ENCODE results near the gene SCARF1.

SCARF1 gene

DNA sequence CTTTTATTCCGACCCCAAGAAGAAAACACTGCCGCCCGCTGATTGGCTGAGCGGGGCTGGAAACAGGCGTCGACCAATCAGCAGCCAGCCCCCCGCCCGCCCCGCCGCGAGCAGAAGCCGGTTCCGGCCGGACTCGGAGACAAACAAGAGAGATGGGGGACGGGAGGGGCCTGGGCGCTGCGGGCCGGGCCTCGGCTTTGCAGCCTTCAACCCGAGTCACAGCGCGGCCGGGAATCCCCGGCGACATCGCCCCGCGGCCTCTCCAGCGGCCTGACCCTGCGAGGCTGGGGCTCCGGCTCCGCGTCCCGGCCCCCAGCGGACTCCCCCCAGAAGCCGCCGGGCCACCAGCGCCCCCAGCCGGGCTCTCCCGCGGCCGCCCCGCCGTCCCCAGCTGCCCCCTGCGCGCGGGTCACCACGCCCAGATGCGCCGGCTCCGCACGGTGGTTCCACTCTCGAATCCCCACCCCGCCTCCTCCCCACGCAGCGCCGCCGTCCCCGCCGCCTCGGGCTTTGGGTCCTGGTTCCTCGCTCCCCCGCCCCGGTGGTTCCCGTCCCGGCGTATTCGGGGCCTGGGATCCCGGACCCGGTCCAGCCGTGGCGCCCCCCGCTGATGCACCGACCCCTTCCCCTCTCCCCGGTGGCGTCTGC lies 16.6 kb downstream of the SCARF1 start:
- peak; percentile 79 for ATAC-seq (replicated peaks)
- Mint-ChIP-seq H3K27ac (peak overlapping the region; percentile 98 to 99), H3K4me3 (peak overlapping the region; percentile 98 to 100), H3K4me1 (ENCODE audit: low read depth in 2 of 2) (peaks cover 10 to 14% of the 10 kb centered on the region in 2 donors), H3K36me3 (ENCODE audit: insufficient read depth) (peaks cover 21% of the 10 kb centered on the region), H3K9me3 (no peaks in the 10 kb centered on the region), H3K27me3 (peaks cover 6 to 19% of the 10 kb centered on the region in 2 donors)
- DNase-seq, result peak; percentile 82 to 85 (median 82)

DNA sequence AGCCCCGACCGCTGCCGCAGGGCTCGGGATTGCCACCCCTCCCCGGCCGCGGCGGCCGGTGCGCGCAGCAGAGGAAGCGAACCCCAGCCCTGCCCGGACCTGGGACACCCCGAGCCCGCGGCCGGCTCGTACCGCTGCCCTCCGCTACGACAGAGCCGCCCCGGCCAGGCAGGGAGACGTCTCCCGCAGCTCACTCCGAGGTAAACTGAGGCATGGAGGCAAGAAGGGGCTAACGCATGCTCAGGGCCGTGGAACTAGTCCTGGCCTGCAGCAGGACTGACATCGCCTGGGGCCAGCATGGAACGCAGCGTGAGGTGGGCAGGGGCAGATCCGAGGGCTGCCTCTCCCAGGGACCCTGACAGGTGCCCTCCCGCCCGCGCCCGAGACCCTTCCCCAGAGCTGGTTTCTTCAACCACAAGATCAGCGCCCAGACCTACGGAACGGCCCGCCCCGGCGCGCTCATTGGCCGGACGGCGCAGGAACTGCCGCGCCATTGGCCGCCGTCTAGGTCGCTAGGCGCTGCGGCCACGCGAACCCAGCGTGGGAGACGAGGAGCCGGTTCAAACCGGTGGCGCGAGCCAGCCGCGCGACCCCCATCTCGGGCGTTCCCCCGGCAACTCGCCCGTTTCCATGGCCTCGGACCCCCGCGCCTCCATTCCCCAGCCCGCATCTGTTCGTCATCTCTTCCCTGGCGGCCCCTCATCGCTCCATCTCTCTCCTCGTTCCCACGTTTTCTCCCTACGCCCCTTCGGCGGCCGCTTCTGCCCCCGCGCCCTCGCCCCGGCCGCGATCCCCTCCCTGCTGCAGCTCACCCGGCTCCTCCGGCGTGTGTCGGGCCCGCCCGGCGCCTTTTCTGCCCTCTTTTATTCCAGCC lies 17.3 kb downstream of the SCARF1 start, which contains the start of gene SLC43A2:
TSS of gene SLC43A2 (minus strand) at position 853 of the 874 bp plus-strand sequence. CDS start 960 bp downstream, outside the sequence.
- ATAC-seq (replicated peaks), result peak; percentile 69
- H3K4me3 Mint-ChIP-seq, result peak within 1 kb of the TSS; percentile 98 to 100
- H3K27me3 Mint-ChIP-seq, result peaks cover 6 to 19% of the 10 kb centered on the region in 2 donors
- peaks cover 10 to 14% of the 10 kb centered on the region in 2 donors for H3K4me1 Mint-ChIP-seq (ENCODE audit: low read depth in 2 of 2)
- H3K36me3 Mint-ChIP-seq (ENCODE audit: insufficient read depth), result peaks cover 21% of the 10 kb centered on the region
- peak within 1 kb of the TSS; percentile 98 to 99 for H3K27ac Mint-ChIP-seq
- H3K9me3 Mint-ChIP-seq, result no peaks in the 10 kb centered on the region
- peak; percentile 58 to 64 (median 62) for DNase-seq

DNA sequence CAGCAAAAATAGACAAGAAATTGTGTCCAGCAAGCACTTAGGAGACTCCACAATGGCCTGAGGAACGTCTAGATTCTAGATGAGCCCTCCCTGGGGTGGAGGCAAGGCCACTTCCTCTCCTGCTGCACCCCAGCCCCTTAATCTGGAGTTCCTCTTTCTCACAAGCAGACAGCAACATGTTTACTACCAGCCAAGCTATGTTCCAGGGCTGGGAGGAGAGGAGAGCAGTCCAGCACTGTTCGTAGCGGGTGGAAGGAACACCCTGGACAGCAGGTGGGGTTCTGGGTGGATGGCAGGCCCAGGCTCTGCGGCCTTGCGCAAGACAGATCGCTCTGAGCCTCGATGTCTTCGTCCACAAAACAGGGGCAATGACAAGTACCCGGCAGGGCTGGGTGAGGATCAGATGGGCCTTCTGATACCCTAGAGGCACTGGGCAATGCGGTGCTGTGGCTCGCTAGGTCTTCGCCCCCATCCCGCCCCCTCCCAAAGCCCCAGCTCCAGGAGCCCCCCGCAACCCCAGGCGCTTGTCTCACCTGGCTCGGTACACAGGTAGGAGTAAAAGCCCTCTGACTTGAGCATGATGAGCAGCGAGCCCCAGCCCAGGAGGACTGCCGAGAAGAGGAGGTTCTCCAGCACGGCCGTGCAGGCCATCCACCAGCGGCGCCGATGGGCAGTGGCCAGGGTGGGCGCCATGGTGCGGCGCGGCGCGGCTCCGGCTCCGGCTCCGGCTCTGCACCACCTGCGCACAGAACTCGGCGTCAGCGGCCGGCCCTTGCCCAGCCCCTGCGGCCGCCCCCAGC lies 18.1 kb downstream of the SCARF1 start:
- ATAC-seq (replicated peaks) (no peak), DNase-seq (no peak)
- Mint-ChIP-seq H3K36me3 (ENCODE audit: insufficient read depth) (peaks cover 21% of the 10 kb centered on the region), H3K9me3 (no peaks in the 10 kb centered on the region), H3K27ac (no peak overlapping the region), H3K4me1 (ENCODE audit: low read depth in 2 of 2) (peaks cover 10 to 14% of the 10 kb centered on the region in 2 donors), H3K27me3 (peaks cover 6 to 19% of the 10 kb centered on the region in 2 donors), H3K4me3 (peak overlapping the region; percentile 98 to 100)

DNA sequence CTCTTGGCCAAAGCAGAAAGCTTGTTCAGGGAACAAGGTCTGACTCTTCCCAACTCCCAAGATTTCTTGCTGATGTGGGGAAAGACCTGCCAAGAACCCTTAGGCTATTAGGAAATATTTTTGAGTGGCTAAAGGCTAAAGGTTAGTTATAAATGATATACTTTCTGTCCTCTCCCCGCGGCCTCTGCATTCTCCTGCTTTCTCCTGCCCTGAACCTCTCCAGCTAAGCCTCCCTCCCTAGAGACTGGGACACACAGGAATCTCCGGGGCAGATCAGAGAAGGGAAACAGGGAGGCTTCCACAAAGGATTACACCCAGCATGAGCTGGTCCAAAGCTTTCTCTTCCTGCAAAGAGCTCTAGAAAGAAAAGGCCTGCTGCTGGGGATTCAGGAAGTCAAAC lies 19.2 kb downstream of the SCARF1 start:
- peaks cover 21% of the 10 kb centered on the region for H3K36me3 Mint-ChIP-seq (ENCODE audit: insufficient read depth)
- peaks cover 6 to 19% of the 10 kb centered on the region in 2 donors for H3K27me3 Mint-ChIP-seq
- no peaks in the 10 kb centered on the region for H3K9me3 Mint-ChIP-seq
- H3K4me3 Mint-ChIP-seq, result peak overlapping the region; percentile 76 to 100
- H3K27ac Mint-ChIP-seq, result no peak overlapping the region
- DNase-seq (no peak), ATAC-seq (replicated peaks) (no peak)
- H3K4me1 Mint-ChIP-seq (ENCODE audit: low read depth in 2 of 2), result peaks cover 10 to 14% of the 10 kb centered on the region in 2 donors

DNA sequence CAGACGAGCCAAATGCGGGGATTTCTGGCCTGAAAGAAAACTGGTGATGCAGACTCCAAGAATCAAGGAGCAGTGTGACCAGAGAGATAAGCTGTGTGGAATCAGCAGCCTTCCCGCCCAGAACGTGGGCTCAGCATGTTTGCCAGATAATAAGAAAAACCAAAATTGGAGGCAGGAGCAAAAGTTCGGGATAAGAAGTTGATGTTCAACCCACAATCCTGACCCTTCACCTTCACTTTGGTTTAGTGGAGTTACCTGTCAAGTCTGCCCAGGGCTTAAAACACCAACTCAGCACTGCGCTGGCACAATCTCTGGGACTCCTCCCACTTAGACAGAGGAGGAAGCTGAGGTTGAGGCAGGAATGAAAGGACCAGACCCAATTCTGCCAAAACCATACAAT lies 20.0 kb downstream of the SCARF1 start:
- H3K9me3 Mint-ChIP-seq, result no peaks in the 10 kb centered on the region
- no peak overlapping the region for H3K4me3 Mint-ChIP-seq
- H3K27me3 Mint-ChIP-seq, result peaks cover 6 to 19% of the 10 kb centered on the region in 2 donors
- peaks cover 21% of the 10 kb centered on the region for H3K36me3 Mint-ChIP-seq (ENCODE audit: insufficient read depth)
- DNase-seq (no peak), ATAC-seq (replicated peaks) (no peak)
- H3K27ac Mint-ChIP-seq, result no peak overlapping the region
- H3K4me1 Mint-ChIP-seq (ENCODE audit: low read depth in 2 of 2), result peaks cover 10 to 14% of the 10 kb centered on the region in 2 donors

DNA sequence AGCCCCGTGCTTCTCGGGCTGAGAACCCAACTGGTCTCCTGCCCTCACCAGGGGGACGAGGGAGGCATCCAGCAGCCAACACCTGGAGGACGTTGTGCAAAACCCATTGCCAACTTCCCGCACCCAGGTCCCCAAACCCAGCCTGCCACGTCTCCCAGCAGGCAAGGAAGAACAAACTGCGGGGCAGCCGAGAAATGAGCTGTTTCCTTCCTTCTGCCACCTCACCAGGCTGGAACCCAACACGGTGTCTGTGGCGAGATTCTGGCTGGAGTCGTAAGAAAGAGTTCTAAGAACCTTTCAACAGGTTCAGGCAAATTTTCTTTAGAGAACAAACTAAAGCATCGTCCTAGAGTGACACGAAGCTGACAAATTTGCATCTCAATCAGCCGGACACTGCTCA lies 20.5 kb downstream of the SCARF1 start:
- Mint-ChIP-seq H3K9me3 (no peaks in the 10 kb centered on the region), H3K4me3 (no peak overlapping the region), H3K4me1 (ENCODE audit: low read depth in 2 of 2) (peaks cover 8 to 11% of the 10 kb centered on the region in 2 donors), H3K27me3 (peaks cover 6 to 19% of the 10 kb centered on the region in 2 donors), H3K27ac (no peak overlapping the region), H3K36me3 (ENCODE audit: insufficient read depth) (peaks cover 18% of the 10 kb centered on the region)
- DNase-seq (no peak), ATAC-seq (replicated peaks) (no peak)

DNA sequence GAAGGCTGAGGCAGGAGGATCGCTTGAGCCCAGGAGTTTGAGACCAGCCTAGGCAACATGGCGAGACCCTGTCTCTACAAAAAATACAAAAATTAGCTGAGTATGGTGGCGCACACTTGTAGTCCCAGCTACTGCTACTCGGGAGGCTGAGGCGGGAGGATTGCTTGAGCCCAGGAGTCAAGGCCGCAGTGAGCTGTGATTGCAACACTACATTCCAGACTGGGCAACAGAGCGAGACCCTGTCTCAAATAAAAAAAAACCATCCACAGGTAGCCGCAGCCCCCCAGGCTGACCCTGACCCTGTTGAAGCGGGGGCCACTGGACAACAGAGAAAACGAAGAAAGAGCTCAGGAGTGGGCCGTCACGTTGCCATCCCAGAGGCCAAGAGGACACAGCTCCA lies 20.9 kb downstream of the SCARF1 start:
- ATAC-seq (replicated peaks), result no peak
- H3K27ac Mint-ChIP-seq, result no peak overlapping the region
- no peak for DNase-seq
- H3K9me3 Mint-ChIP-seq, result no peaks in the 10 kb centered on the region
- no peak overlapping the region for H3K4me3 Mint-ChIP-seq
- peaks cover 17% of the 10 kb centered on the region for H3K36me3 Mint-ChIP-seq (ENCODE audit: insufficient read depth)
- H3K4me1 Mint-ChIP-seq (ENCODE audit: low read depth in 2 of 2), result peaks cover 7 to 10% of the 10 kb centered on the region in 2 donors
- peaks cover 6 to 19% of the 10 kb centered on the region in 2 donors for H3K27me3 Mint-ChIP-seq

DNA sequence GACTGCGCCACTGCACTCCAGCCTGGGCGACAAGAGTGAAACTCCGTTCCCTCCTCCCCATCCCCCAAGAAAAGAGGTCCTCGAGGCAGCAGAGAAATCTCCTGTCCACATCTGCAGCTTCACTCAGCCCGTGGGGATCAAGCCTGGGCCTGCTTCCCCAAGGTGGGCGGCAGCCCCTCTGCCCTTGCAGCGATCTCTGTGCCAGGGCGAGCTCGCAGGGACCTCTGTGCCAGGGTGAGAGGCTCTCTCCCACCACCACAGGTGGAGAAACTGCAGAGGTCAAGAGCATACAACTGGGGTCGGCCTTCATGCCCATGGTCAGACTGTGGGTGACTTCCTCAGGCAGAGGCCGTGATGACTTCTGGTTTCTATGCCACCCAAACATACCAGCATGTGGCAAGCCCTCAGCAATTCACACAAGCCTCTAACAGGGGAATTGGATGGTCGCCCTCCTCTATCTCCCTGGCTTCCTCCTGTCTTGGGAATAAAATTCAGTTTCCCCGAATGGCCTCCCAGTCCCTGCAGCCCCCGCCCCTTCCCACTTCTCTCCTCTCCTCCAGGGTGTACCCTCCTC lies 22.4 kb downstream of the SCARF1 start:
- Mint-ChIP-seq H3K4me3 (no peak overlapping the region), H3K36me3 (ENCODE audit: insufficient read depth) (peaks cover 7% of the 10 kb centered on the region)
- DNase-seq, result no peak

DNA sequence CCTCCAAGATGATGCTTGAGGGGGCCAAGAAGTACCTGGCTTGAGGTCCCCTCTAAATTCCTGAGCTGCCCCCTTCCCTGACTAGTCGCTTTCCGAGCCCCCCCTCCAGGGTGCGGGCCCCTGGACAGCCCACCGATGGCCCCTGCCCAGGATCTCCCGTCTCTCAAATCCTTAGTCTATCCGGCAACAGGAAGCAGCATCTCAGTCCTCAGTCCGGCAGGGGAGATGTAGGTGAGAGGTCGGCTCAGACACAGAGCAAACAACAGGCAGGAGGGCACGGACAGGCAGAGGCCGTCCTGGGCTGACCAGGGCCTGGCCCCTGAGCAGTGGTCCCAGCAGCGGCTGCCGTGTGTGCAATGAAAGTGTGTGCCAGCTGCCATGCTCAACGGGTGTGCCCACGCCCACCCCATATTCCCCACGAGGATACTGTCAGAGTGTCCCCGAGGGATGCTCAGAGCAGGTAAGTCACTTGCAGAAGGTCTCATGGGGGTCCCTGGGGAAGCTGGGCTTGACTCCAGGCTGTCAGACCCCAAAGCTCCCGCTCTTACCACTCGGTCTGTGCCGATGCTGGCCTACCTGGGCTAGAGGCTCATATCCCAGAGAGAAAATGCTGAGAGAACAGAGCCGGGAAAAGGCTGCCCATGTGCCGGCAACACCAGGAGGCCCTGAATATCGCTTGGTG lies 24.1 kb downstream of the SCARF1 start:
- H3K4me1 Mint-ChIP-seq (ENCODE audit: low read depth in 2 of 2), result peaks cover under 1 to 1% of the 10 kb centered on the region in 2 donors
- H3K4me3 Mint-ChIP-seq, result no peak overlapping the region
- ATAC-seq (replicated peaks), result no peak
- H3K27ac Mint-ChIP-seq, result no peak overlapping the region
- DNase-seq, result no peak
- H3K9me3 Mint-ChIP-seq, result no peaks in the 10 kb centered on the region
- peaks cover 3 to 10% of the 10 kb centered on the region in 2 donors for H3K27me3 Mint-ChIP-seq
- H3K36me3 Mint-ChIP-seq (ENCODE audit: insufficient read depth), result peaks cover 8% of the 10 kb centered on the region

More for the DNA sequence above, 22.4 kb downstream of the SCARF1 start:
- Mint-ChIP-seq H3K9me3 (no peaks in the 10 kb centered on the region), H3K27ac (no peak overlapping the region), H3K4me1 (ENCODE audit: low read depth in 2 of 2) (peaks cover 0 to 4% of the 10 kb centered on the region in 2 donors), H3K27me3 (peaks cover 6 to 19% of the 10 kb centered on the region in 2 donors)
- no peak for ATAC-seq (replicated peaks)

DNA sequence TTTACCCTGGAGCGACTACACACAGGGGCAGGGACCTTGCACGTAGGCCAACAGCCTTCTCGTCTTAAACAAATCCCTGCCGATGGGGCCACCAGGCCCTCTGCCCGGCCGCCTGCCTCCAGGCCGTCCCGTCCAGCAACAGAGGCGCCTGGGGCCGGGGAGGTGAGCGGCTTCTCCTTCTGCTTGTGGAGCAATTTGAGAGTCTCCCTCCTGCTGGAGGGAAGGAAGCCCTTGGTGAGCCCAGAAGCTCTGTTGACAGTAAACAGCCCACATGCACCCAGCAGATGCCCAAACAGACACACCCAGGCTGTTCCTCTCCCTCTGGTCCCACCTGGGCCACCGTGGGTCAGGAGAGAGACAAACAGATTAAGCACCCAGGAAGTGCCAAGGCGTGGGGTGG lies 25.0 kb downstream of the SCARF1 start:
- peaks cover 0 to 1% of the 10 kb centered on the region in 2 donors for H3K4me1 Mint-ChIP-seq (ENCODE audit: low read depth in 2 of 2)
- H3K27me3 Mint-ChIP-seq, result peaks cover 0 to under 1% of the 10 kb centered on the region in 2 donors
- H3K27ac Mint-ChIP-seq, result no peak overlapping the region
- no peak overlapping the region for H3K4me3 Mint-ChIP-seq
- peaks cover 5% of the 10 kb centered on the region for H3K36me3 Mint-ChIP-seq (ENCODE audit: insufficient read depth)
- no peaks in the 10 kb centered on the region for H3K9me3 Mint-ChIP-seq
- ATAC-seq (replicated peaks) (no peak), DNase-seq (no peak)

DNA sequence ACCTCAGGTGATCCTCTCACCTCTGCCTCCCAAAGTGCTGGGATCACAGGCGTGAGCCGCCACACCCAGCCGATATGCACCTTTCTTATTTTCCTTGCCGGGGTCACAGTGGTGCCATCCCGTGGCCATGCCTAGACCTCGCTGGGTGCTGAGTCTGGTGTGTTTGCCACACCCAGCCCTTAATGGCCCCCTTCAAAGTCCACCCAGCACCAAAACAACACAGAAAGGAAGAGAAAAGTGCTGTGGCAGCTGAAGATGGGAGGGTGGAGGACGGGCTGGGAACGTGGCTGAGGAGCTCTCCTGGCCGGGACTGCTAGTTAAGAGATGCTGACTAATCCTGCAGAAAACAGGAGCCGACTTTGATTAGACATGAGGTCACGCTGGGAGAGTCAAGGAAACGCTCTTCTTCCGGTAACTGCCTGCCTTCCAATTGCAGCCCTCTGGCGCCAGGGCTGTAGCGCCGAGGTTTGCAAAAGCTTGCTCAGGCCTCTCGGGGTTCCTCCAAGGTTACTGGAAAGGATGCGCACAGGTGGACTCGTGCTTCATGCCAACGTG lies 27.8 kb downstream of the SCARF1 start:
- peaks cover 3% of the 10 kb centered on the region for H3K36me3 Mint-ChIP-seq (ENCODE audit: insufficient read depth)
- H3K4me1 Mint-ChIP-seq (ENCODE audit: low read depth in 2 of 2), result peaks cover 0 to 1% of the 10 kb centered on the region in 2 donors
- H3K27ac Mint-ChIP-seq, result no peak overlapping the region
- no peak for DNase-seq
- H3K27me3 Mint-ChIP-seq, result no peaks in the 10 kb centered on the region
- no peak for ATAC-seq (replicated peaks)
- no peaks in the 10 kb centered on the region for H3K9me3 Mint-ChIP-seq
- no peak overlapping the region for H3K4me3 Mint-ChIP-seq

DNA sequence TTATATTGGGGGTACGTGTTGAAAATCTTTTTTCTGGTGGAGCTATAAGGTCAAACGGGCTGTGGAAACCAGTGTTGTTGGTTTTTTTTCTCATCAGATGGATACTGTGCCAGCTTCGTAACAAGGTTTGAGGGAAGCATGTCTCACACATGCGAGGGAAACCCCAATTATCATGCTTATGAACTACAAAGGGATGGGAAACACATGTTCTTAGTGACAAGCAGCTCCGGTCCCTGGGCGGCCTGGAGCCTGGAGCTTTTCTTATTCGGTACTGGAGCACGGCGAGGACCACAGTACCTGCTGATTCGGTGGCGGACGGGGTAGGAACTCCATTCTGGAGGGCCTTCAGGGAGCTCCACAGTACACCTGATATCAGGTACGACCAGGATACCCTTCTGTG lies 29.4 kb downstream of the SCARF1 start:
- peaks cover 3% of the 10 kb centered on the region for H3K36me3 Mint-ChIP-seq (ENCODE audit: insufficient read depth)

More for the DNA sequence above, 29.4 kb downstream of the SCARF1 start:
- H3K4me3 Mint-ChIP-seq, result no peak overlapping the region
- peaks cover 0 to 1% of the 10 kb centered on the region in 2 donors for H3K4me1 Mint-ChIP-seq (ENCODE audit: low read depth in 2 of 2)
- ATAC-seq (replicated peaks) (no peak), DNase-seq (no peak)
- no peaks in the 10 kb centered on the region for H3K27me3 Mint-ChIP-seq
- H3K9me3 Mint-ChIP-seq, result no peaks in the 10 kb centered on the region
- no peak overlapping the region for H3K27ac Mint-ChIP-seq
